A673 (cell line): Measurements from ENCODE around the gene PXDN.

ENCODE experiments used
- EZH2 ChIP-seq: fragments of 200-600 bp; sonication (generic); IDR thresholded peaks from 2 replicates; pipeline ENCODE4 v1.6.1; 2017; ENCODE audit warnings: borderline replicate concordance, low read depth, mild to moderate bottlenecking, mixed read lengths, antibody characterized with exemption, low read length; ENCODE audit not compliant: poor library complexity, severe bottlenecking
- TF ChIP-seq, protein P1 (sequence below): fragments of 300-800, 200-600 bp; sonication (generic); conservative IDR thresholded peaks from 2 replicates; pipeline ENCODE4 v1.5.1; 2017; ENCODE audit warnings: low read depth, mild to moderate bottlenecking, antibody characterized with exemption, low read length, moderate library complexity, mixed read lengths

DNA sequence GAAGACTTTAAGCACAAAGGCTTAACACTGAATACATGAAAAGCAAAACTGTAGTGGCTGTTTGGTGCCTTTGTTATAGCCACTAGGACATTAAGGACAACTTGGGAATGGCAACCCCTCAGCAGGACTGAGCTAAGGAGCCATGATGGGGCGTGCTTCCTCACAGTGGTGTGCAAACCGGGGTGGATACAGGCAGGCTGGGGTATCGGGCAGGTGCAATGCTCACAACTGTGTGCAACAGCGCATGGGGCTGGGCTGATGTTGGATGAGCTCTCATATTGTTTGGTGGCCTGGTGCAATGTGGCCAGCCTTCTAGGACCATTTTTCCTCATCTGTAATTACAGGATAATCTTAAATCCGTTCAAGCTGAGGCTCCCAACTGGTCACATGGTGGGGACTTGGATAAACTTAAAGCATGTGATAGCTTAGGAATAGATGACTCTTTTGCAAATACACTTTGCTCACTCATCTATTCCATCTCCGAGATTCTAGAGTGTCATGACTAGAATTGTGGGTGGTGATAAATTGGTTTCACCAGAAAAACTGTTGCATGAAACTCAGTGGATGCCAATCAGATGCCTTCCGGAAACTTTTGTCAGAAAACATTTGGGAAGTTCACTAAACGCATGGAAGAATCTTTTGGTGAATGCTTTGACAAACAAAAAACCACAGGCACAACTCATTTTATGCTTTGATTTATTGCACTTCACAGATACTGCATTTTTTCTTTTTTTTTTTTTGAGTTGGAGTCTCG lies 116.5 kb downstream of the PXDN start:
- TF ChIP-seq, protein P1, sequence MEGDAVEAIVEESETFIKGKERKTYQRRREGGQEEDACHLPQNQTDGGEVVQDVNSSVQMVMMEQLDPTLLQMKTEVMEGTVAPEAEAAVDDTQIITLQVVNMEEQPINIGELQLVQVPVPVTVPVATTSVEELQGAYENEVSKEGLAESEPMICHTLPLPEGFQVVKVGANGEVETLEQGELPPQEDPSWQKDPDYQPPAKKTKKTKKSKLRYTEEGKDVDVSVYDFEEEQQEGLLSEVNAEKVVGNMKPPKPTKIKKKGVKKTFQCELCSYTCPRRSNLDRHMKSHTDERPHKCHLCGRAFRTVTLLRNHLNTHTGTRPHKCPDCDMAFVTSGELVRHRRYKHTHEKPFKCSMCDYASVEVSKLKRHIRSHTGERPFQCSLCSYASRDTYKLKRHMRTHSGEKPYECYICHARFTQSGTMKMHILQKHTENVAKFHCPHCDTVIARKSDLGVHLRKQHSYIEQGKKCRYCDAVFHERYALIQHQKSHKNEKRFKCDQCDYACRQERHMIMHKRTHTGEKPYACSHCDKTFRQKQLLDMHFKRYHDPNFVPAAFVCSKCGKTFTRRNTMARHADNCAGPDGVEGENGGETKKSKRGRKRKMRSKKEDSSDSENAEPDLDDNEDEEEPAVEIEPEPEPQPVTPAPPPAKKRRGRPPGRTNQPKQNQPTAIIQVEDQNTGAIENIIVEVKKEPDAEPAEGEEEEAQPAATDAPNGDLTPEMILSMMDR, result no peak
- TF ChIP-seq EZH2, result no peak
